ENCODE results near the gene ZSWIM7.

The ZSWIM7 gene

GRCh38 chr17:15977894-15978293, 21.6 kb downstream of the ZSWIM7 start:
- no peak for TF ChIP-seq CTCF (conservative IDR thresholded peaks at IDR 0.05; ENCODE audit: low read length)
- no peak overlapping the region for H3K4me3 ChIP-seq (ENCODE audit: low read length)

GRCh38 chr17:15973834-15974233, 25.7 kb downstream of the ZSWIM7 start:
- TF ChIP-seq CTCF (conservative IDR thresholded peaks at IDR 0.05; ENCODE audit: low read length), result no peak
- H3K4me3 ChIP-seq (ENCODE audit: low read length), result no peak overlapping the region
- no peak for DNase-seq (ENCODE audit: low read depth)

More at GRCh38 chr17:15977894-15978293, 21.6 kb downstream of the ZSWIM7 start:
- DNase-seq (ENCODE audit: low read depth), result no peak

- no peak for TF ChIP-seq CTCF (conservative IDR thresholded peaks at IDR 0.05; ENCODE audit: low read length)
- no peak overlapping the region for H3K4me3 ChIP-seq (ENCODE audit: low read length)
- no peak for DNase-seq (ENCODE audit: low read depth)
Measured at GRCh38 chr17:15973016-15973415, 26.5 kb downstream of the ZSWIM7 start.

GRCh38 chr17:15972497-15972951, 27.0 kb downstream of the ZSWIM7 start:
- no peak for TF ChIP-seq CTCF (conservative IDR thresholded peaks at IDR 0.05; ENCODE audit: low read length)
- no peak for DNase-seq (ENCODE audit: low read depth)
- H3K4me3 ChIP-seq (ENCODE audit: low read length), result no peak overlapping the region

GRCh38 chr17:15971882-15972281, 27.6 kb downstream of the ZSWIM7 start:
- H3K4me3 ChIP-seq (ENCODE audit: low read length), result no peak overlapping the region
- no peak for DNase-seq (ENCODE audit: low read depth)
- TF ChIP-seq CTCF (conservative IDR thresholded peaks at IDR 0.05; ENCODE audit: low read length), result no peak

GRCh38 chr17:15971098-15971678, 28.3 kb downstream of the ZSWIM7 start:
- no peak for DNase-seq (ENCODE audit: low read depth)
- no peak for TF ChIP-seq CTCF (conservative IDR thresholded peaks at IDR 0.05; ENCODE audit: low read length)
- H3K4me3 ChIP-seq (ENCODE audit: low read length), result no peak overlapping the region

- no peak overlapping the region for H3K4me3 ChIP-seq (ENCODE audit: low read length)
- no peak for TF ChIP-seq CTCF (conservative IDR thresholded peaks at IDR 0.05; ENCODE audit: low read length)
- no peak for DNase-seq (ENCODE audit: low read depth)
Measured at GRCh38 chr17:15970500-15970899, 29.0 kb downstream of the ZSWIM7 start.

Data from AG10803 (cell line).